GM21737 (cell line): ENCODE results near the gene LEP.

ENCODE experiments used
- ATAC-seq: cut with Tn5 transposase; IDR thresholded peaks from one replicate; pipeline ENCODE4 v1.9.1; 2021; ENCODE audit warnings: mild to moderate bottlenecking, moderate library complexity; ENCODE audit not compliant: unreplicated experiment

Gene LEP

DNA sequence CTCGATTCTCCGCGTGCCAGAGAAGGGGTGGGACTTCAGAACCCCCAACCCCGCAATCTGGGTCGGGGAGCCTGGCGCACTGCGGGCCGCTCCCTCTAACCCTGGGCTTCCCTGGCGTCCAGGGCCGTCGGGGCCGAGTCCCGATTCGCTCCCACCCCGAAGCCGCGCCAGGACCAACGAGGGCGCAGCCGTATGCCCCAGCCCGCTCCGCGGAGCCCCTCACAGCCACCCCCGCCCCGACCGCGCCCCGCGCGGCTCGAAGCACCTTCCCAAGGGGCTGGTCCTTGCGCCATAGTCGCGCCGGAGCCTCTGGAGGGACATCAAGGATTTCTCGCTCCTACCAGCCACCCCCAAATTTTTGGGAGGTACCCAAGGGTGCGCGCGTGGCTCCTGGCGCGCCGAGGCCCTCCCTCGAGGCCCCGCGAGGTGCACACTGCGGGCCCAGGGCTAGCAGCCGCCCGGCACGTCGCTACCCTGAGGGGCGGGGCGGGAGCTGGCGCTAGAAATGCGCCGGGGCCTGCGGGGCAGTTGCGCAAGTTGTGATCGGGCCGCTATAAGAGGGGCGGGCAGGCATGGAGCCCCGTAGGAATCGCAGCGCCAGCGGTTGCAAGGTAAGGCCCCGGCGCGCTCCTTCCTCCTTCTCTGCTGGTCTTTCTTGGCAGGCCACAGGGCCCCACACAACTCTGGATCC lies at the start of gene LEP:
Gene LEP (plus strand): TSS at position 583 of the 691 bp plus-strand sequence. CDS start 10,741 bp downstream, outside the sequence.
- no peak for ATAC-seq

DNA sequence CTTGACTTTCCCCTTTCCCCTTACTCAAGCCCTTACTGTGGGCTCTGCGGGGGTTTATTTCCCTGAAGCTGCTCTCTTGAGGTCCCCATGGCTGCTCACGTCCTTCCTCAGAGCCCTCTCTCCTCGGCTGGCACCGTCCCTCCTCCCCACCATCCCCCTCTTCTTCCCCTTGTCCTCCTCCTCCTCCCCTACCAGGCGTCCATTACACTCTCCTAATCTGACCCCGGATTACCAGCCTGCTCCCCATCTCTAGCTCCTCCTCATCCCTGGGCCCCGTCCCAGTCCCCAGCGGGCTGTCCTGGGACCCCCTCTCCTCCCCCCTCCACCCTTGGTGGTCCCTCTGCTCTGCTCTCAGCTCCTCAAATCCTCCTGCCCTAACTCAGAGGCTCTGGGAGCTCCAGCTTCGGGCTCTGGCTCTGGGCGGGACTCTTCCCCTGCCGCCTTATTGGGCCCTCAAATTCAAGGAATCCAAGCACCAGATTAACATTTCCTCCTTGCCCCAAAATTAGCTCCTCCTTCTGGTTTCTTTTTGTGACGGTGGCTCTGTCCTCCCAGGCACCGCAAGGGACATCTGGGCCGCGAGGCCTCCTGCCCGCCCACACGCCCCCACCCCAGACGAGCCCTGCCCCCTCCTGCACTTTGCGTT lies 48.5 kb upstream of the LEP start:
- no peak for ATAC-seq

GRCh38 chr7:128194533-128195282 lies 46.4 kb upstream of the LEP start:
- no peak for ATAC-seq

GRCh38 chr7:128197589-128197988 lies 43.5 kb upstream of the LEP start:
- no peak for ATAC-seq

DNA sequence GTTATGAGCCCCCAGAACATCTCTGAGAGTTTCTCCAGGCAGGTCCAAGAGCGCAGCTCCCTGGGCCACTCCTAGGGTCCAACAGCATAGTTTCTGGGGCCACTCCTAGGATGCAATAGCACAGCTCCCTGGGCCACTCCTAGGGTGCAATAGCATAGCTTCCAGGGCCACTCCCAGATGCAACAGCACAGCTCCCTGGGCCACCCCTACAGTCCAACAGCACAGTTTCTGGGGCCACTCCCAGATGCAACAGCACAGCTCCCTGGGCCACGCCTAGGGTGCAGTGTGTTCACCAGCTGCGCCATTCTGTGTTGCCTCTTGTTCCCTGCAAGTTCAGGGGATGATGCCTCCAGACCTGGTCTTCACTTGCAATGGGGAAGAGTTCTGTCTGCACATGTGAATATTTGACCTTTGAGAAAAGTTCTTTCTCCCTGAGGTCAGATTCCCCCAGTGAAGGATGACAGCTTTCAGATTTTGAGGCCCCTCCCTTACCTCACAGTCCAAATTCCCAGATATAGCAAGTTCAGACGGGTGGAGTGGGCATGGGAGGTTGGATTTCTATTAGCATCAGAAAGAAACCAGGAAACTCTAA lies 43.0 kb upstream of the LEP start:
- no peak for ATAC-seq

DNA sequence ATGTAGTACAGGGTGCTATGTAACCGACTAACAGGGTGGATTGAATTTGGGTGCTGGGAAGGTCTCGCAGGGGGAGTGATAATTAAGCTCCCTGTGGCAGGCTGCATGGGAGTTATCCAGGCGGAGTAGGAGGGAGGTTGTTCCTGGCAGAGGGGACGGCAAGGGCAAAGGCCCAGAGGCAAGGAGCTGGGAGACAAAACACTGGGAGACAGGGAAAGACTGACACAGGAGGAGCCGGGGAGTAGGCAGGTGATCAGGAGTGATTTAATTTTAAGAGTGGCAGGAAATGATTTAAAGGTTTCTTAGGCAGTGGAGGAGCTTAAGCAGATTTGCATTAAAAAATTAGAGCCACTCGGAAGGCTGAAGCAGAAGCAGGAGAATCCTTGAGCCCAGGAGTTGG lies 40.7 kb upstream of the LEP start:
- ATAC-seq: no peak

DNA sequence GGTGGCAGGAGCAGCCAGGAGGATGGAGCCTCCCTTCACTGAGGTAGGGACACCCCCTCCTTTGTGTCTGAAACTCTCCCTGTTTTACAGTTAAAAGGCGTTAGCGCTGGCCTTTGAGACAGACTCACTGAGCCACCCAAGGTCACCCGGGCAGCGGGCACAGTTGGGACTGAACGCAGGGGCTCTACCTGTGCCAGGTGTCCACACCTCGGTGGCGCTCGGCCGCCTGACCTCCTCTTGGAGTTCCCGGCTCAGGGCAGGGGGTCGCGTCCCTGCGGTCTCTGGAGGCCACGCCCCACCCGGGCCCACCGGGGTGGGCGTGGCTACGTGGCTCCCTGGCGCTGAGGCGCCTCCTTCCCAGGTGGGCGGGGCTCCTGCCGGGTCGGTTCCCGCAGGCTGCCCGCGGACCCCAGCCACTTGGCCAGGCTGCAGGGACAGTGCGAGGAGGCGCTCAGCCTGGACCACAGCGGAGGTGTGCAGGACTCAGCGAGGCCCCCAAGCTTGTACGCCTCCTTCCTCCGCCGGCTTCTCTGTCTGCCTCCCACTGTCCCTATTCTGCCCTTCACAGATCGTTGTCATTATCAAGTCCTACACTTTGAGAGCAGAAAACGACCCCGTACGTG lies 39.9 kb upstream of the LEP start:
- no peak for ATAC-seq

DNA sequence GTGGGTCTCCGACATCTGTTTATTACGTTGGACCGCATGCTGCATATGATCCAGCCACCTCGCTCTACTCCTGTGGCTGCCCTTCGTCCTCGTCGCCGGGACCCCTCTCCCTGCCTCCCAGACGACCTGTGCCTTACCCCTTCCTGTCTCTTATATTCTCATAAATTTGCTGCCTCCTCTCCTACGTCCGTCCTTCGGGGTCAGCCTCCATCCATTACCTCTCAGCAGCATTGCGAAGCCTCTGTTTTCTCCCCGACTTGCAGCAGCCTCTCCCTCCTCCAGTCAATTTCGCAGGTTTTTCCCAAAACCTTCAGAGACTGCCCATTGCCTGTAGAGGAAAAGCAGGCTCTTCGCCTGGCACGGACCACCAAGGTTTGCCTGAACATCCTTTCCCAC lies 39.4 kb upstream of the LEP start:
- no peak for ATAC-seq

- no peak for ATAC-seq
Measured at GRCh38 chr7:128202287-128202957, 38.7 kb upstream of the LEP start.

DNA sequence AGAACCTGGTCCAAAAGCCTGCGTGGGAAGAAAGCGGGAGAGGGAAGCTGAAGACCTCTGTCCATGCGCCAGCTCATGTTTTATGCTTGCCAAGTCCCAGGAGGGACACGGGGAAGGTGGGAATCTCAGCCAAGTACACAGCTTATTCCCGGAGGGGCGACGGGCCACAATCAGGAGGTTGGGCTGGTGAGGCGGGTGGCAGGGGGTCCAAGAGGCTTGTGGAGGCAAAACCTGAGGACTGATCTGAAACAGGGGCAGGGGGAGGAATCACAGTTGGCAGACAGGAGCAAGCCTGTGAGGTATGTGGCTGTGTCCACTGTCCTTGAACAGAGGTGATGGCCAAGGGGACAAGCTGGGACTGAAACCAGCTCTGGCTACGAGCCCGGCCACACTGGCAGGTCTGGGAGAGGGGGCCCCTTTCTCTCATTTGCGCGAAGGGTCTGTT lies 38.0 kb upstream of the LEP start:
- no peak for ATAC-seq

DNA sequence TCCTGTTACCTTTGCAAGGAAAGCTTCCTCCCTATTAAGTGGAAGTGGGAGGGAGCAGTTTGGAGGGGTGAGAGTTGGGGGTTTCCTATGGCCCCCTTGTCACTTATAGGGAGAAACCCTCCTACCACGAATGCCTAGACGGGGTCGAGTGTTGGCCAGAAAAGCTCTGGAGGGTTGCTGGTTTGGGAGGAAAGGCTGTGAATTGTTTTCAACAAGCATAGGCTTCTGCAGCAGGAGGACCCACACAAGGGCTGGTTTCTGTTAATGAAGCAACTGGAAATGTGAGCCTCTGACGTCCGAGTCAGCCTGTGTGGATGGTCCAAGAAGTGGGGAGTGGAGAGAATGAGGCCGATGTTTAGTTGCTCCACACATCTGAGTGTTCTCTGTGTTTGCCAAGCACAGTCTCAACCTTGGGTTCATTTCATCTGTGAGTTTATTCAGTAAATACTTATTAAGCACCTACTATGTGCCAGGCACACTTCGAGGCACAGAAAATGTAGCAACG lies 37.3 kb upstream of the LEP start:
- no peak for ATAC-seq

DNA sequence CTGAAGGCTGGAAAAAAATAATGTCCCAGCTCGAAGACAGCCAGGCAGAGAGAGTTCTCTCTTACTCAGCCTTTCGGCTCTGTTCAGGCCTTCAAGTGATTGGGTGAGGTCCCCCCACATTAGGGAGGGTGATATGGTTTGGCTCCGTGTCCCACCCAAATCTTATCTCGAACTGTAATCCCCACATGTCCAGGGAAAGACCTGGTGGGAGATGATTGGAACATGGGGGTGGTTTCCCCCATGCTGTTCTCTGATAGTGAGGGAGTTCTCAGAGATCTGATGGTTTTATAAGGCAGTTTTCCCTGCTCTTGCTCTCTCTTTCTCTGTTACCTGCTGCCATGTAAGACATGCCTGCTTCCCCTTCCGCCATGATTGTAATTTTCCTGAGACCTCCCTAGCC lies 36.6 kb upstream of the LEP start:
- ATAC-seq: no peak

- ATAC-seq: no peak
Measured at GRCh38 chr7:128205068-128205467, 36.0 kb upstream of the LEP start.

DNA sequence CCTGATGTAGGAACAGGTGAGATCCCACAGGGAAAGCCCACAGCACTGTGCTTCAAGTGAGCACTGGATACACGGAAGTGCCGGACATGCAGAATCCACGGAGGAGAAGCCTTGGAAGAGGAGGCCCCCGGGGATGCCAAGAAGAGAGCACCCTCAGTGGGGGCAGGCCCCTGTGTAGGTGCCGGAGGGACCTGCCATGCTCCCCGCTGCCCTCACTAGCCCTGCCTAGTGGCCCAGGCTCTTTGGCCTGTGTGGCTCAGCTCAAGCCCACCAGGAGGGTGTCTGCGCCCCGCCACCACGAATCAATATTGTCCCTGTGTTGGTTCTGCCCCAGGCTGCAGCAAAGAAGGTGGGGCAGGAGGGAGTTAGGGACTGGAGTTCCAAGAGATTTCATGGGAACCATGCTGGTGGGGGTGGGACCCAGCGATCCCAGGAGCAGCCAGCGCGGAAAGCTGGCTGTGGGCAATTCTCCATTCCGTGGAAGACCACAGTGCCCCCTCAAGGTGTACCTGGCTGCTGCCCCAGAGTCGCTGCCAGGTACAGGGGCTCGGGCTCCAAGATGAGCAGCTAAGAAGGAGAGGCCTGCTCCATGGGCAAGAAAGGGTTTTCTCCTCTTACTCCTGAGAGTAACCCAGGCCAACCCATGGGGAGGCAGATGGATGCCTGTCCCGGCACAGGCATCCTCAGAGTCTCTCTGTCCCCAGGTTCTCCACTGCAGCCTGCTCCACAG lies 34.9 kb upstream of the LEP start:
- ATAC-seq: no peak

- no peak for ATAC-seq
Measured at GRCh38 chr7:128206747-128207500, 34.2 kb upstream of the LEP start.

- ATAC-seq: no peak
Measured at GRCh38 chr7:128207609-128208008, 33.5 kb upstream of the LEP start.

GRCh38 chr7:128209229-128210035 lies 31.6 kb upstream of the LEP start:
- no peak for ATAC-seq

DNA sequence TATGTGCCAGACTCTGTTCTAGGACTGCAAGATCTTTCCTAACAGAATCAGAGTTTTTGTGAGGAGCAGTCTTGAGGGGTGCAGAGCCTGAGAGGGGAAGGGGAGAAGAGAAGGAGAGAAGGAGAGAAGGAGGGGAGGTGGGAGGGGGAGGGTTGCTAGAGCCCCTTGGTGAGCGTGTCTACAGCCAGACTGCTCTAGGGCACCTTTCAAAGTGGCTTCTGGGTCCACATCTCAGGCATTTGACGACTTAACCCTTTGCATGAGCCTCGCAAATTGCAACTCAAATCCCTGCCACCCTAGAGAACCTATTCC lies 31.1 kb upstream of the LEP start:
- ATAC-seq: no peak
